Upper lobe of right lung (tissue), 1 donor: Measurements from ENCODE around the gene FER1L5. TPM values are rescaled to one million over a fixed set of nuclear protein-coding genes. Genes with fewer than 3 reads are reported as not detected.
A peak's percentile ranks its signal among the peaks of the same experiment; 100 is the strongest.

Experiments used
- ATAC-seq: fragments of 200-7000 bp; cut with Tn5 transposase; one replicate; pipeline ENCODE4 v1.9.1; 2020; ENCODE audit warnings: mild to moderate bottlenecking, moderate library complexity
- DNase-seq: peaks from one replicate; pipeline ENCODE4 v3.0.0-alpha.2; 2020
- H3K27ac ChIP-seq: fragments of 200-600 bp; one replicate; pipeline ENCODE4 v1.8.0; 2022
- H3K27me3 ChIP-seq: fragments of 200-600 bp; one replicate; pipeline ENCODE4 v1.8.0; 2022; ENCODE audit warnings: mild to moderate bottlenecking
- H3K36me3 ChIP-seq: fragments of 200-600 bp; one replicate; pipeline ENCODE4 v1.8.0; 2022
- H3K4me1 ChIP-seq: fragments of 200-600 bp; one replicate; pipeline ENCODE4 v1.8.0; 2022
- H3K4me3 ChIP-seq: fragments of 200-600 bp; one replicate; pipeline ENCODE4 v1.8.0; 2022; ENCODE audit warnings: mild to moderate bottlenecking
- H3K9me3 ChIP-seq: fragments of 200-600 bp; one replicate; pipeline ENCODE4 v1.8.0; 2022
- intact Hi-C: fragments of 100-400 bp; cut with DNase I; formaldehyde crosslinking; loops from one replicate; pipeline ENCODE4 v1.11.0; 2022
- total RNA-seq: library from RNA; stranded (reverse); fragmentation: NEBNext Ultra II Directional; extraction: Animal tissue kit (Norgen Biotek cat#: 25700); gene quantifications from one replicate; pipeline ENCODE4 v1.2.1, GENCODE V29; 2021
- TF ChIP-seq, protein P1 (sequence below): fragments of 200-600 bp; IDR thresholded peaks from one replicate; pipeline ENCODE4 v1.8.0; 2022; ENCODE audit warnings: antibody characterized with exemption
- donor health status: DM: no; HTN: yes; CAD: no; lungs with severe emphysema.

The FER1L5 gene
- total RNA-seq, 1 donor from 2014 or later, result 0.14 TPM

DNA sequence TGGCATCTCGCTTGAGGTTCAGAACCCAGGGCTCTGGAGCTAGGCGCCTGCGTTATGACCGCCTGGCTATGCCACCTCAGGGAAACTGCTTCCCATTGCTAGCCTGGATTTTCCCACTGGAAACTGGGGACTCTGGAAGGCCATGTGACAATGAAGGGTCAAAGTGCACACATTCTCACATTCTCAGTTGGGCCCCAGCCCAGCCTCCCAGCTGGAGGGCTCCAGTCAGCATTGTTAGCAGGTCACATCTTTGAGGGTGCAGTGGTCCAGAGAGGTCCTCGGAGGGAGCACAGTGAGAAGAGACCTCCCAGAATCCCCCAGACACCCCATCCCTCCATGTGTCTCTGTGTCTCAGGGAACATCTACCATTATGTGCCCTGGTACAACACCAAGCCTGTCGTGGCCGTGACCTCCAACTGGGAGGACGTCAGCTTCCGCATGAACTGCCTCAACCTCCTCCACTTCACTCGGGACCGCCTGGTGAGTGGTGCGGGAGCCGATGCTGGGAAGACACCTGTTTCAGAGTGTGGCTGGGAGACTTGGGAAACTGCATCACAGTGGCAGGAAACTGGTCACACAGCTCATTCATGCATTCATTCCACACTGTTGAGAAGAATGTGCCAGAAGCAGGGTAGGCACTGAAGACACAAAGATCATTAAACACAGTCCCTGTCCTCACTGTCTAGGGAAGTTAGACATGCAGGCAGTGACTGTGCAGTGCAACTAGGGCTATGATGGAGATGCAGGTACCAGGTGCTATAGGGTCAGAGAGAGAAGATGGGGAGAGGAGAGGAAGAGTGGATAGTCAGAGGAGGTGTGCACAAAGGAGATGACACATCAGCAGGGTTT, 41.6 kb downstream of the FER1L5 start:
- Histone ChIP-seq H3K9me3 (no peaks in the 10 kb centered on the region), H3K4me3 (no peak overlapping the region), H3K36me3 (no peaks in the 10 kb centered on the region), H3K4me1 (peaks cover 11% of the 10 kb centered on the region), H3K27ac (no peak overlapping the region), H3K27me3 (no peaks in the 10 kb centered on the region)
- TF ChIP-seq, protein P1, sequence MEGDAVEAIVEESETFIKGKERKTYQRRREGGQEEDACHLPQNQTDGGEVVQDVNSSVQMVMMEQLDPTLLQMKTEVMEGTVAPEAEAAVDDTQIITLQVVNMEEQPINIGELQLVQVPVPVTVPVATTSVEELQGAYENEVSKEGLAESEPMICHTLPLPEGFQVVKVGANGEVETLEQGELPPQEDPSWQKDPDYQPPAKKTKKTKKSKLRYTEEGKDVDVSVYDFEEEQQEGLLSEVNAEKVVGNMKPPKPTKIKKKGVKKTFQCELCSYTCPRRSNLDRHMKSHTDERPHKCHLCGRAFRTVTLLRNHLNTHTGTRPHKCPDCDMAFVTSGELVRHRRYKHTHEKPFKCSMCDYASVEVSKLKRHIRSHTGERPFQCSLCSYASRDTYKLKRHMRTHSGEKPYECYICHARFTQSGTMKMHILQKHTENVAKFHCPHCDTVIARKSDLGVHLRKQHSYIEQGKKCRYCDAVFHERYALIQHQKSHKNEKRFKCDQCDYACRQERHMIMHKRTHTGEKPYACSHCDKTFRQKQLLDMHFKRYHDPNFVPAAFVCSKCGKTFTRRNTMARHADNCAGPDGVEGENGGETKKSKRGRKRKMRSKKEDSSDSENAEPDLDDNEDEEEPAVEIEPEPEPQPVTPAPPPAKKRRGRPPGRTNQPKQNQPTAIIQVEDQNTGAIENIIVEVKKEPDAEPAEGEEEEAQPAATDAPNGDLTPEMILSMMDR, result no peak
- ATAC-seq (no peak), DNase-seq (no peak)
- intact Hi-C loops, result no loop called here

DNA sequence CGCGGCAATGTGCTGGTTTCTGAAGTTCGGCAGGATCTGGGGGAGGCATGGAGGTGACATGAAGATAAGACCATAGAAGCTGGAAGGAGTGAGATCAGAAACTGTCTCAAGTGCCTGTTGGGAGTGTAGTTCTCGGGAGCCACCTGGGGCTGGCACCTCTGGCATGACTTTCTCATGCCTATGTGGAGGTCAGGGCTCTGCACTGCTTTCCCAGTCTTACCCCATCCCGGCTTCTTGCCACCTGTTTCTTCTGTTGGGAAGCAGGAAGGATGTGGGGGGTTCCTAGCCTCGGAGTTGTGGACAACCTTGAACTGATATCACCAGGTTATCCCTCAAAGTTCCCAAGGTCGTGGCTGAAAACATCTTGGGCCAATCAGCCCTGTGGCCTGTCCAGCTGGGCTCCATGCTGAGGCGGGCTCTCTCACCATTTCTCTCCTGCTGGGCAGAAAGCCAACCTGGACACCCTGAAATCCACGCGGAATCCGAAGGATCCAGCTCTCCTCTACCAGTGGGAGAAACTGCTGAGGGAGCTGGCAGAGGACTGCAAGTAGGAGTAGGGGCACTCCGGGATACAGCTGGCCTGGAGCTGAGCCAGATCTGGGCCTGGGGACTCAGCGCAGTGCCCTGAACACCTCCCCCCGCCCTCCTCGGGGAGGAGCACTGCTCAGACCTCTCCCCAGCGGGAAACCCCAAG, 42.5 kb downstream of the FER1L5 start:
- Histone ChIP-seq H3K27ac (no peak overlapping the region), H3K4me3 (no peak overlapping the region), H3K9me3 (no peaks in the 10 kb centered on the region), H3K36me3 (no peaks in the 10 kb centered on the region), H3K4me1 (peaks cover 11% of the 10 kb centered on the region), H3K27me3 (no peaks in the 10 kb centered on the region)
- ATAC-seq, result peak; percentile 13
- intact Hi-C loops, result no loop called here
- DNase-seq, result no peak
- TF ChIP-seq, protein P1, result no peak

DNA sequence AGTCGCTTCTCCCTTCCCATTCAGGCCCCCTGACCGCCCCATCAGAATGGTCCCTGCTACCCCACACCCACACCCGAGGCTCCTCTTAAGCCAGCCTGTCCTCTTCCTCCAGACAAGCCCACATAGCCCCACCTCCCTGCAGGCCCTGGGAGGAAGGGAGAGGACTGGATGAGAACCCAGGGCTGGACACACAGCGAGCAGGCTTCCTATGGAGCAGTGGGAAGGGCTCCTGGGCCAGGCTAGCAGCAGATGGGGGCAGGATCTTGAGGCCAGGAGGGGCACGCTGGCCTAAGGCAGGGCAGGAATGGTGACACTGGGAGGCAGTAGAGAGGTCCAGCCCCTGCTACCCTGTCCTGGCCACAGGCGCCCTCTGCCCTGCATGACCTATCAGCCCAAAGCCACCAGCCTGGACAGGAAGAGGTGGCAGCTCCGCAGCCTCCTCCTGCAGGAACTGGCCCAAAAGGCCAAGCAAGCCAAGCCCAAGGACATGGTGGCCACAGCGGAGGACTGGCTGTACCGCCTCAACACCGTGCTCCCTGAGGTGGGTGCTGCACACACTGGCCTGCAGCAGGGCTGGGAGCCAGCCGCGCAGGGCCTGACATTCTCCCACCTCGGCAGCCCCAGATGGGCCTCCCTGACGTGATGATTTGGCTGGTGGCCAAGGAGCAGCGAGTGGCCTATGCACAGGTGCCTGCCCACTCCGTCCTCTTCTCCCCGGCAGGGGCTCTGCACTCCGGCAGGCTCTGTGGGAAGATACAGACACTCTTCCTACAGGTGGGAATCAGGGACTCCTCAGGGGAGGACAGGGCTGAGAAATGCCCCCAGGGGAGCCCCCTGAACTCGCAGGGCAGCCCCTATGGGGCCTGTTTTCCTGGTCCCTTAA, 43.3 kb downstream of the FER1L5 start:
- Histone ChIP-seq H3K36me3 (no peaks in the 10 kb centered on the region), H3K4me1 (peaks cover 11% of the 10 kb centered on the region), H3K27me3 (no peaks in the 10 kb centered on the region), H3K9me3 (no peaks in the 10 kb centered on the region), H3K27ac (no peak overlapping the region), H3K4me3 (no peak overlapping the region)
- no peak for DNase-seq
- TF ChIP-seq, protein P1, result no peak
- peak; percentile 49 for ATAC-seq
- intact Hi-C loops, result no loop called here

DNA sequence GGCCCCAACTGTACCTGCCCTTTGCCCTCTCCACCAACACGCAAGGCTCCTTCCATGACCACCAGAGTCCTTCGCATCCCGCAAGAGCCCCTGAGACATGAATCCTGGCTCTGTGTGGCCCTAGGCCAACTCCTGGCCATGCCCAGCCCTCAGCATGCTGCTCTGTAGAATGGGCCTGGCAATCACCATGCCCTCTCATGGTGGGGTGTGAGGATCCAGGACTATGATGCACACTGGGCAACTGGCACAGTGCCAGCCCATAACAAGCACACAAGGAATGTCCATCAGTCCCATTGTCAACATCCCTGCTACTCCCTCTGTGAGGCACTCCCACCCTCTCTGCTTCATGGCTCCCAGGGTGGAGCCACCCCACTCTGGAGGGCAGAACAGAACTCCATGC, 44.7 kb downstream of the FER1L5 start:
- intact Hi-C loops, result no loop called here
- no peaks in the 10 kb centered on the region for H3K9me3 ChIP-seq

More for the DNA sequence above, 44.7 kb downstream of the FER1L5 start:
- Histone ChIP-seq H3K4me3 (no peak overlapping the region), H3K27me3 (no peaks in the 10 kb centered on the region), H3K4me1 (peaks cover 11% of the 10 kb centered on the region), H3K36me3 (no peaks in the 10 kb centered on the region), H3K27ac (no peak overlapping the region)
- DNase-seq, result peak; percentile 53
- TF ChIP-seq, protein P1, result no peak
- no peak for ATAC-seq
